Smooth muscle cell of trachea (primary cell): ENCODE results near the gene ANKS6. TPM values are rescaled to one million over a fixed set of nuclear protein-coding genes. Genes with fewer than 3 reads are reported as not detected.

Experiments used
- total RNA-seq: library from RNA; depleted of rRNA; stranded (reverse); fragments of >200 nt; gene quantifications from 2 replicates; pipeline ENCODE4 v1.2.1, GENCODE V29; 2014

ANKS6 gene
- total RNA-seq = 16.4 and 23.0 TPM in 2 replicates

GRCh38 chr9:98796364-98797101, at the start of gene ANKS6:
ANKS6 (minus strand) TSS chr9:98796555; CDS start chr9:98796491, 64 bp downstream.

GRCh38 chr9:98807070-98807813, 10.9 kb upstream of the ANKS6 start, which contains the start of gene GALNT12:
GALNT12 (plus strand) TSS chr9:98807670; CDS start chr9:98807699, 29 bp downstream.

GRCh38 chr9:98708933-98709911, 87.1 kb downstream of the ANKS6 start, which contains the start of gene GABBR2:
GABBR2 (minus strand) TSS chr9:98708935; CDS start chr9:98708737, 198 bp downstream.

Other genes starting within 250 kb of the ANKS6 start
- 0.33 and 1.3 TPM in 2 replicates for gene GABBR2, start 87.6 kb downstream of the ANKS6 start, total RNA-seq
- 16.5 and 19.2 TPM in 2 replicates for gene GALNT12, start 11.1 kb upstream of the ANKS6 start, total RNA-seq
- 12.6 and 15.1 TPM in 2 replicates for gene COL15A1, start 147.4 kb upstream of the ANKS6 start, total RNA-seq